Ovary (tissue), 3 donors: ENCODE data around the gene GOT1.

ENCODE experiments used
- EP300 ChIP-seq: sonication (generic); formaldehyde crosslinking; IDR thresholded peaks from one replicate; pipeline ENCODE4 v1.6.1; 2017; ENCODE audit warnings: antibody characterized with exemption
- POLR2A ChIP-seq: fragments of 450-650 bp; IDR thresholded peaks from one replicate; pipeline ENCODE4 v1.6.1; 2017; ENCODE audit warnings: antibody characterized with exemption, mild to moderate bottlenecking, moderate library complexity
- TF ChIP-seq, protein P1 (sequence below), 3 donors: fragments of 450-650 bp in 2 of 3; fragments of 200-600 bp in 1 of 3; IDR thresholded peaks; one replicate each; pipeline versions ENCODE4 v1.5.1 to v1.8.0; 2016 to 2022; ENCODE audit warnings: antibody characterized with exemption in 3 of 3, mild to moderate bottlenecking in 1 of 3
- donor health status: DM: no; HTN: no; CAD: no.

DNA sequence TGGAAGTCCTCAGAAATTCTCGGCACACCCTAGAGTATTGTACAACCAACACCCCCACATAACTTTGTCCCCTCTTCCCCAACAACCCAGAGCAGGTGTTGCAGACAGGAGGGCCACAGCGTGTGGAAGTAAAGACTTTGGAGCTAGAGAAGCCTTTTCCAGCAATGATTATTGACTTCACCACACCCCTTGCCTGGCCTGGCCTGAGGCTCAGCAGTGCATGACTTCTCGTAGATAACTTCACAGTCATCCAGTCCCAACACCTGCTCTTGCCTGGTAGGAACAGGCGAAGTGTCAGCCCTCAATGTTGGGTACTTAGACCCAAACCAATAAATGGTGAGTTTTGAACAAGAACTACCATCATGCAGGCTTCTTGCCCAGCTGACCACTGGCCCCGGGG, 36.7 kb downstream of the GOT1 start:
- TF ChIP-seq POLR2A (no peak), EP300 (no peak)
- TF ChIP-seq, protein P1, sequence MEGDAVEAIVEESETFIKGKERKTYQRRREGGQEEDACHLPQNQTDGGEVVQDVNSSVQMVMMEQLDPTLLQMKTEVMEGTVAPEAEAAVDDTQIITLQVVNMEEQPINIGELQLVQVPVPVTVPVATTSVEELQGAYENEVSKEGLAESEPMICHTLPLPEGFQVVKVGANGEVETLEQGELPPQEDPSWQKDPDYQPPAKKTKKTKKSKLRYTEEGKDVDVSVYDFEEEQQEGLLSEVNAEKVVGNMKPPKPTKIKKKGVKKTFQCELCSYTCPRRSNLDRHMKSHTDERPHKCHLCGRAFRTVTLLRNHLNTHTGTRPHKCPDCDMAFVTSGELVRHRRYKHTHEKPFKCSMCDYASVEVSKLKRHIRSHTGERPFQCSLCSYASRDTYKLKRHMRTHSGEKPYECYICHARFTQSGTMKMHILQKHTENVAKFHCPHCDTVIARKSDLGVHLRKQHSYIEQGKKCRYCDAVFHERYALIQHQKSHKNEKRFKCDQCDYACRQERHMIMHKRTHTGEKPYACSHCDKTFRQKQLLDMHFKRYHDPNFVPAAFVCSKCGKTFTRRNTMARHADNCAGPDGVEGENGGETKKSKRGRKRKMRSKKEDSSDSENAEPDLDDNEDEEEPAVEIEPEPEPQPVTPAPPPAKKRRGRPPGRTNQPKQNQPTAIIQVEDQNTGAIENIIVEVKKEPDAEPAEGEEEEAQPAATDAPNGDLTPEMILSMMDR (IDR thresholded peaks at IDR 0.05), result no peak
